ENCODE data around the gene FOXM1.

FOXM1 gene

GRCh38 chr12:2826721-2827515 lies 50.1 kb downstream of the FOXM1 start:
- H3K27me3 ChIP-seq (ENCODE audit: control insufficient read depth in 1 of 2, insufficient read depth in 1 of 2, low read length in 2 of 2), result no peaks in the 10 kb centered on the region
- no peak overlapping the region for H4K8ac ChIP-seq (ENCODE audit: low read length)
- H3K36me3 ChIP-seq (ENCODE audit: control insufficient read depth in 1 of 2, insufficient read depth in 2 of 2, low read depth in 1 of 2, low read length in 2 of 2), result peaks cover 55 to 84% of the 10 kb centered on the region in 2 experiments
- WGBS, result 91% methylated on average over 14 of the region's 14 CpGs
- no peak overlapping the region for H2AFZ ChIP-seq (ENCODE audit: low read depth, low read length)
- no peak overlapping the region for H3K27ac ChIP-seq (ENCODE audit: low read length, poor library complexity, severe bottlenecking)
- no peak overlapping the region for H3K9ac ChIP-seq (ENCODE audit: low read length)
- H3K4me3 ChIP-seq (ENCODE audit: insufficient read depth in 1 of 2, low read depth in 1 of 2, low read length in 2 of 2), result no peak overlapping the region
- H3K4ac ChIP-seq (ENCODE audit: low read depth in 1 of 2, low read length in 2 of 2), result no peak overlapping the region
- H2BK12ac ChIP-seq (ENCODE audit: low read length in 2 of 2), result no peak overlapping the region
- H3K23ac ChIP-seq (ENCODE audit: low read length in 2 of 2), result no peak overlapping the region
- no peaks in the 10 kb centered on the region for H3K79me1 ChIP-seq (replicated peaks; ENCODE audit: low read length, poor library complexity, severe bottlenecking)
- H2AK5ac ChIP-seq (ENCODE audit: low read length, severe bottlenecking), result no peak overlapping the region
- DNase-seq, result no peak
- H2BK120ac ChIP-seq (ENCODE audit: low read depth, low read length), result no peak overlapping the region
- no peak overlapping the region for H3K14ac ChIP-seq (ENCODE audit: low read length in 2 of 2)
- peaks cover 7% of the 10 kb centered on the region for H3K4me1 ChIP-seq (ENCODE audit: control insufficient read depth, insufficient read depth, low read depth, low read length)
- no peak overlapping the region for H3K18ac ChIP-seq (ENCODE audit: low read depth in 1 of 2, low read length in 2 of 2)
- no peak overlapping the region for H3K4me2 ChIP-seq (ENCODE audit: low read length, poor library complexity, severe bottlenecking)
- no peaks in the 10 kb centered on the region for H3K9me3 ChIP-seq (ENCODE audit: control insufficient read depth, low read length)
- no peak overlapping the region for H2BK5ac ChIP-seq (ENCODE audit: low read depth, low read length, poor library complexity, severe bottlenecking)
- no peak overlapping the region for H4K91ac ChIP-seq (ENCODE audit: low read length)
- no peak overlapping the region for H2BK15ac ChIP-seq (ENCODE audit: low read depth, poor library complexity, severe bottlenecking)

- no peak overlapping the region for H2BK15ac ChIP-seq (ENCODE audit: low read depth, poor library complexity, severe bottlenecking)
- no peaks in the 10 kb centered on the region for H3K27me3 ChIP-seq (ENCODE audit: control insufficient read depth in 1 of 2, insufficient read depth in 1 of 2, low read length in 2 of 2)
- no peak overlapping the region for H2AFZ ChIP-seq (ENCODE audit: low read depth, low read length)
- no peak overlapping the region for H3K14ac ChIP-seq (ENCODE audit: low read length in 2 of 2)
- no peak overlapping the region for H2BK5ac ChIP-seq (ENCODE audit: low read depth, low read length, poor library complexity, severe bottlenecking)
- no peak overlapping the region for H4K91ac ChIP-seq (ENCODE audit: low read length)
- peaks cover 7% of the 10 kb centered on the region for H3K4me1 ChIP-seq (ENCODE audit: control insufficient read depth, insufficient read depth, low read depth, low read length)
- DNase-seq, result no peak
- H3K9ac ChIP-seq (ENCODE audit: low read length), result no peak overlapping the region
- 89% methylated on average over 3 of the region's 3 CpGs for WGBS
- no peak overlapping the region for H3K4ac ChIP-seq (ENCODE audit: low read depth in 1 of 2, low read length in 2 of 2)
- peaks cover 63 to 88% of the 10 kb centered on the region in 2 experiments for H3K36me3 ChIP-seq (ENCODE audit: control insufficient read depth in 1 of 2, insufficient read depth in 2 of 2, low read depth in 1 of 2, low read length in 2 of 2)
- no peaks in the 10 kb centered on the region for H3K9me3 ChIP-seq (ENCODE audit: control insufficient read depth, low read length)
- no peak overlapping the region for H2BK12ac ChIP-seq (ENCODE audit: low read length in 2 of 2)
- H3K23ac ChIP-seq (ENCODE audit: low read length in 2 of 2), result no peak overlapping the region
- H3K79me1 ChIP-seq (replicated peaks; ENCODE audit: low read length, poor library complexity, severe bottlenecking), result no peaks in the 10 kb centered on the region
- no peak overlapping the region for H3K4me3 ChIP-seq (ENCODE audit: insufficient read depth in 1 of 2, low read depth in 1 of 2, low read length in 2 of 2)
- no peak overlapping the region for H2BK120ac ChIP-seq (ENCODE audit: low read depth, low read length)
- no peak overlapping the region for H2AK5ac ChIP-seq (ENCODE audit: low read length, severe bottlenecking)
- no peak overlapping the region for H3K4me2 ChIP-seq (ENCODE audit: low read length, poor library complexity, severe bottlenecking)
- no peak overlapping the region for H4K8ac ChIP-seq (ENCODE audit: low read length)
- no peak overlapping the region for H3K18ac ChIP-seq (ENCODE audit: low read depth in 1 of 2, low read length in 2 of 2)
- no peak overlapping the region for H3K27ac ChIP-seq (ENCODE audit: low read length, poor library complexity, severe bottlenecking)
Measured at GRCh38 chr12:2826036-2826435, 50.9 kb downstream of the FOXM1 start.

GRCh38 chr12:2825132-2825531 lies 51.8 kb downstream of the FOXM1 start:
- peaks cover under 1% of the 10 kb centered on the region for H3K79me1 ChIP-seq (replicated peaks; ENCODE audit: low read length, poor library complexity, severe bottlenecking)
- 98% methylated on average over 3 of the region's 4 CpGs for WGBS
- no peak overlapping the region for H2BK12ac ChIP-seq (ENCODE audit: low read length in 2 of 2)
- no peak overlapping the region for H3K4me3 ChIP-seq (ENCODE audit: insufficient read depth in 1 of 2, low read depth in 1 of 2, low read length in 2 of 2)
- no peak overlapping the region for H3K18ac ChIP-seq (ENCODE audit: low read depth in 1 of 2, low read length in 2 of 2)
- no peak overlapping the region for H3K14ac ChIP-seq (ENCODE audit: low read length in 2 of 2)
- no peak overlapping the region for H3K4ac ChIP-seq (ENCODE audit: low read depth in 1 of 2, low read length in 2 of 2)
- H2BK5ac ChIP-seq (ENCODE audit: low read depth, low read length, poor library complexity, severe bottlenecking), result no peak overlapping the region
- H4K91ac ChIP-seq (ENCODE audit: low read length), result no peak overlapping the region
- peaks cover 70 to 90% of the 10 kb centered on the region in 2 experiments for H3K36me3 ChIP-seq (ENCODE audit: control insufficient read depth in 1 of 2, insufficient read depth in 2 of 2, low read depth in 1 of 2, low read length in 2 of 2)
- H3K9me3 ChIP-seq (ENCODE audit: control insufficient read depth, low read length), result no peaks in the 10 kb centered on the region
- no peak overlapping the region for H3K27ac ChIP-seq (ENCODE audit: low read length, poor library complexity, severe bottlenecking)
- no peak overlapping the region for H2BK15ac ChIP-seq (ENCODE audit: low read depth, poor library complexity, severe bottlenecking)
- H3K4me1 ChIP-seq (ENCODE audit: control insufficient read depth, insufficient read depth, low read depth, low read length), result peaks cover 7% of the 10 kb centered on the region
- no peaks in the 10 kb centered on the region for H3K27me3 ChIP-seq (ENCODE audit: control insufficient read depth in 1 of 2, insufficient read depth in 1 of 2, low read length in 2 of 2)
- no peak overlapping the region for H2AK5ac ChIP-seq (ENCODE audit: low read length, severe bottlenecking)
- no peak overlapping the region for H3K23ac ChIP-seq (ENCODE audit: low read length in 2 of 2)
- H3K9ac ChIP-seq (ENCODE audit: low read length), result no peak overlapping the region
- no peak overlapping the region for H4K8ac ChIP-seq (ENCODE audit: low read length)
- no peak overlapping the region for H2AFZ ChIP-seq (ENCODE audit: low read depth, low read length)
- no peak overlapping the region for H3K4me2 ChIP-seq (ENCODE audit: low read length, poor library complexity, severe bottlenecking)
- H2BK120ac ChIP-seq (ENCODE audit: low read depth, low read length), result no peak overlapping the region
- no peak for DNase-seq

GRCh38 chr12:2824541-2824940 lies 52.4 kb downstream of the FOXM1 start:
- H3K27me3 ChIP-seq (ENCODE audit: control insufficient read depth in 1 of 2, insufficient read depth in 1 of 2, low read length in 2 of 2), result no peaks in the 10 kb centered on the region
- H2BK15ac ChIP-seq (ENCODE audit: low read depth, poor library complexity, severe bottlenecking), result no peak overlapping the region
- no peak overlapping the region for H2BK12ac ChIP-seq (ENCODE audit: low read length in 2 of 2)
- H3K9ac ChIP-seq (ENCODE audit: low read length), result no peak overlapping the region
- DNase-seq, result no peak
- H3K36me3 ChIP-seq (ENCODE audit: control insufficient read depth in 1 of 2, insufficient read depth in 2 of 2, low read depth in 1 of 2, low read length in 2 of 2), result peaks cover 76 to 94% of the 10 kb centered on the region in 2 experiments
- no peak overlapping the region for H4K91ac ChIP-seq (ENCODE audit: low read length)
- H3K18ac ChIP-seq (ENCODE audit: low read depth in 1 of 2, low read length in 2 of 2), result no peak overlapping the region
- no peak overlapping the region for H2BK120ac ChIP-seq (ENCODE audit: low read depth, low read length)
- H3K27ac ChIP-seq (ENCODE audit: low read length, poor library complexity, severe bottlenecking), result no peak overlapping the region
- H4K8ac ChIP-seq (ENCODE audit: low read length), result no peak overlapping the region
- no peak overlapping the region for H3K4me2 ChIP-seq (ENCODE audit: low read length, poor library complexity, severe bottlenecking)
- no peaks in the 10 kb centered on the region for H3K9me3 ChIP-seq (ENCODE audit: control insufficient read depth, low read length)
- no peak overlapping the region for H3K4me3 ChIP-seq (ENCODE audit: insufficient read depth in 1 of 2, low read depth in 1 of 2, low read length in 2 of 2)
- WGBS, result 87% methylated on average over 6 of the region's 6 CpGs
- H3K14ac ChIP-seq (ENCODE audit: low read length in 2 of 2), result no peak overlapping the region
- H3K79me1 ChIP-seq (replicated peaks; ENCODE audit: low read length, poor library complexity, severe bottlenecking), result peaks cover 4% of the 10 kb centered on the region
- H2BK5ac ChIP-seq (ENCODE audit: low read depth, low read length, poor library complexity, severe bottlenecking), result no peak overlapping the region
- no peak overlapping the region for H2AK5ac ChIP-seq (ENCODE audit: low read length, severe bottlenecking)
- no peak overlapping the region for H2AFZ ChIP-seq (ENCODE audit: low read depth, low read length)
- H3K23ac ChIP-seq (ENCODE audit: low read length in 2 of 2), result no peak overlapping the region
- H3K4ac ChIP-seq (ENCODE audit: low read depth in 1 of 2, low read length in 2 of 2), result no peak overlapping the region
- peaks cover 7% of the 10 kb centered on the region for H3K4me1 ChIP-seq (ENCODE audit: control insufficient read depth, insufficient read depth, low read depth, low read length)

All from mesenchymal stem cell (in vitro differentiated cells and primary cell).